ENCODE results near the gene SFMBT2. TPM values are rescaled to one million over a fixed set of nuclear protein-coding genes. Genes with fewer than 3 reads are reported as not detected.

The SFMBT2 gene
- total RNA-seq, 1 donor from 2014 or later = 2.7 TPM

- no peak for TF ChIP-seq CTCF (IDR thresholded peaks at IDR 0.05)
- H3K4me3 Mint-ChIP-seq (ENCODE audit: unreplicated experiment) = no peak overlapping the region
- DNase-seq (ENCODE audit: extremely low spot score, unreplicated experiment) = no peak
- no peaks in the 10 kb centered on the region for H3K9me3 Mint-ChIP-seq (ENCODE audit: unreplicated experiment)
- peaks cover 24% of the 10 kb centered on the region for H3K27me3 Mint-ChIP-seq (ENCODE audit: unreplicated experiment)
- no peak overlapping the region for H3K27ac Mint-ChIP-seq (ENCODE audit: unreplicated experiment)
- H3K4me1 Mint-ChIP-seq (ENCODE audit: unreplicated experiment) = no peaks in the 10 kb centered on the region
- H3K36me3 Mint-ChIP-seq (ENCODE audit: unreplicated experiment) = no peaks in the 10 kb centered on the region
These were observed 14.9 kb upstream of the SFMBT2 start for GRCh38 chr10:7425691-7426090.

GRCh38 chr10:7424919-7425318 is 14.1 kb upstream of the SFMBT2 start:
- no peak for TF ChIP-seq CTCF (IDR thresholded peaks at IDR 0.05)
- no peak overlapping the region for H3K27ac Mint-ChIP-seq (ENCODE audit: unreplicated experiment)
- no peak overlapping the region for H3K4me3 Mint-ChIP-seq (ENCODE audit: unreplicated experiment)
- H3K4me1 Mint-ChIP-seq (ENCODE audit: unreplicated experiment) = no peaks in the 10 kb centered on the region
- H3K9me3 Mint-ChIP-seq (ENCODE audit: unreplicated experiment) = no peaks in the 10 kb centered on the region
- H3K27me3 Mint-ChIP-seq (ENCODE audit: unreplicated experiment) = peaks cover 24% of the 10 kb centered on the region
- no peaks in the 10 kb centered on the region for H3K36me3 Mint-ChIP-seq (ENCODE audit: unreplicated experiment)
- no peak for DNase-seq (ENCODE audit: extremely low spot score, unreplicated experiment)

GRCh38 chr10:7424315-7424714 is 13.5 kb upstream of the SFMBT2 start:
- no peaks in the 10 kb centered on the region for H3K4me1 Mint-ChIP-seq (ENCODE audit: unreplicated experiment)
- H3K4me3 Mint-ChIP-seq (ENCODE audit: unreplicated experiment) = no peak overlapping the region
- TF ChIP-seq CTCF (IDR thresholded peaks at IDR 0.05) = no peak
- peaks cover 29% of the 10 kb centered on the region for H3K27me3 Mint-ChIP-seq (ENCODE audit: unreplicated experiment)
- H3K36me3 Mint-ChIP-seq (ENCODE audit: unreplicated experiment) = no peaks in the 10 kb centered on the region
- no peak for DNase-seq (ENCODE audit: extremely low spot score, unreplicated experiment)
- H3K9me3 Mint-ChIP-seq (ENCODE audit: unreplicated experiment) = no peaks in the 10 kb centered on the region
- no peak overlapping the region for H3K27ac Mint-ChIP-seq (ENCODE audit: unreplicated experiment)

- no peak for TF ChIP-seq CTCF (IDR thresholded peaks at IDR 0.05)
- peaks cover 37% of the 10 kb centered on the region for H3K27me3 Mint-ChIP-seq (ENCODE audit: unreplicated experiment)
These were observed 12.7 kb upstream of the SFMBT2 start for GRCh38 chr10:7423521-7423920.

GRCh38 chr10:7421526-7421925 is 10.7 kb upstream of the SFMBT2 start:
- no peak for TF ChIP-seq CTCF (IDR thresholded peaks at IDR 0.05)
- Mint-ChIP-seq H3K36me3 (ENCODE audit: unreplicated experiment) (no peaks in the 10 kb centered on the region), H3K27ac (ENCODE audit: unreplicated experiment) (no peak overlapping the region), H3K4me3 (ENCODE audit: unreplicated experiment) (no peak overlapping the region), H3K4me1 (ENCODE audit: unreplicated experiment) (no peaks in the 10 kb centered on the region), H3K9me3 (ENCODE audit: unreplicated experiment) (no peaks in the 10 kb centered on the region), H3K27me3 (ENCODE audit: unreplicated experiment) (peaks cover 46% of the 10 kb centered on the region)
- DNase-seq (ENCODE audit: extremely low spot score, unreplicated experiment) = no peak

More at GRCh38 chr10:7423521-7423920, 12.7 kb upstream of the SFMBT2 start:
- Mint-ChIP-seq H3K27ac (ENCODE audit: unreplicated experiment) (no peak overlapping the region), H3K4me1 (ENCODE audit: unreplicated experiment) (no peaks in the 10 kb centered on the region), H3K4me3 (ENCODE audit: unreplicated experiment) (no peak overlapping the region), H3K9me3 (ENCODE audit: unreplicated experiment) (no peaks in the 10 kb centered on the region), H3K36me3 (ENCODE audit: unreplicated experiment) (no peaks in the 10 kb centered on the region)
- DNase-seq (ENCODE audit: extremely low spot score, unreplicated experiment) = no peak
